GM19397 (cell line): Measurements from ENCODE around the gene HDAC10.

Experiments used
- ATAC-seq: cut with Tn5 transposase; IDR thresholded peaks from one replicate; pipeline ENCODE4 v1.9.1; 2021; ENCODE audit warnings: mild to moderate bottlenecking, moderate library complexity; ENCODE audit not compliant: unreplicated experiment

HDAC10 gene

DNA sequence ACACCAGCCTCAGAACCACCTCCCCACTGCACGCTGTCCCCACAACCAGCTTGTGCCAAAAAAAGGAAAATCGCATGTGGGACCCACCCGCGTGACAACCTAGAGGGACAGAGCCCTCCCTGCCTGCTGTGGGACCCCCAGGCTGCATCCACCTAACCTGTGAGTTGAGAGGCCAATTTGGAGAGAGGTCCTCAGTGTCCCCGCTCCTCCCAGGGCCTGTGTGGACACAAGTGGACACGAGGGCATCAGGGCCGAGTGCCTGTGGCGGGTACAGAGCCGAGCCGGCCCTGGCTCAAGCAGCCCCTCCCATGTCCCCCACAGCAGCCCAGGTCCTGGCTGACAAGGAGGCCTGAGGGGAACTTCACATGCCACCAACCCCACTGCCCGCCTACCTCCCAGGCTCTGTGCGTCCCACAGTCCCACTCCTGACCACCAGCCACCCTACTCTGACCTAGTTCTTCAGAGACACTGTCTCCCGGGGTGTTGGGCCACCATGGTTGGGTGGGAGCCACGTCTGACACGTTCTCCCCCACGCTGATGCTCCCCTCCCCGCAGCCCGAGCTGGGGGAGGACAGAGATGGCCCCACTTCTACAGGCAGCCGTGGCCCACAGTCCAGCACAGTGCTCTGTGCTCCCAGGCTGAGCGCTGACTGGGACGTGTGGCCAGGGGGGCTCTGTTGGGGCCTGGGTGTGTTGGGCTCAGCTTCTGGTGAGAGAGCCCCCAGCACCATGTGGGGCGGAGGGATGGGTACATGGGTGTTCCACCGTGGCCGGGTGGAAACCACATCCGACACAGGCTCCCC lies 31.1 kb downstream of the HDAC10 start:
- ATAC-seq: no peak

DNA sequence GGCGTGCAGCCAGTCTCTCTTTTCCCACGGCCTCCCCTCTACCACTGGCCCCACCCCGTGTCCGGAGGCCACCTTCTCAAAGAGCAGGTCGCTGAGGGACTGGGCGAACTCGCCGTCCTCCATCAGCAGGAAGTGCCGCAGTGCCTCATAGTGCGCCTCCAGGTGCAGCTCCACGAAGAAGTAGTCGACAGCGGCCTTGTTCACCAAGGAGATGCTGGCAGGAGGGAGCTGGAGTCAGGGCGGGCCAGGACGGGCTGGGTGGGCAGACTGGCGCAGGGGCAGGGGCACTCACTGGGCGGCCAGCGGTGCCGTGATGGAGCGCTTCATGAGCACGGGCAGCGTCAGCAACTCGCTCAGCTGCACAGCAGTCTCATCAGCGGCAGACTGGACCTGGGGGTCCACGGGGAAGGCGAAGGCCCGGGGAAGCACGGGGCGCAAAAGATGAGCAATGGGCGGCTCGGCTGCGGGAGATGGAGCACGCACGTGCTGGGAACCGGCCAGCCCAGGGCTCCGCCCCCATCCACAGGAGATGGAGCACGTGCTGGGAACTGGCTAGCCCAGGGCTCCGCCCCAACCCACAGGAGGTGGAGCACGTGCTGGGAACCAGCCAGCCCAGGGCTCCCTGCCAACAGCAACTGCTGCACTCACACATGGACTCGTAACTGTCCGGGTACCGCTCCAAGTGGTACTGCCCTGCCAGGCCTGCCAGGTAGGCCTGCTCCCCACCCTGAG lies 31.9 kb downstream of the HDAC10 start:
- ATAC-seq: no peak

DNA sequence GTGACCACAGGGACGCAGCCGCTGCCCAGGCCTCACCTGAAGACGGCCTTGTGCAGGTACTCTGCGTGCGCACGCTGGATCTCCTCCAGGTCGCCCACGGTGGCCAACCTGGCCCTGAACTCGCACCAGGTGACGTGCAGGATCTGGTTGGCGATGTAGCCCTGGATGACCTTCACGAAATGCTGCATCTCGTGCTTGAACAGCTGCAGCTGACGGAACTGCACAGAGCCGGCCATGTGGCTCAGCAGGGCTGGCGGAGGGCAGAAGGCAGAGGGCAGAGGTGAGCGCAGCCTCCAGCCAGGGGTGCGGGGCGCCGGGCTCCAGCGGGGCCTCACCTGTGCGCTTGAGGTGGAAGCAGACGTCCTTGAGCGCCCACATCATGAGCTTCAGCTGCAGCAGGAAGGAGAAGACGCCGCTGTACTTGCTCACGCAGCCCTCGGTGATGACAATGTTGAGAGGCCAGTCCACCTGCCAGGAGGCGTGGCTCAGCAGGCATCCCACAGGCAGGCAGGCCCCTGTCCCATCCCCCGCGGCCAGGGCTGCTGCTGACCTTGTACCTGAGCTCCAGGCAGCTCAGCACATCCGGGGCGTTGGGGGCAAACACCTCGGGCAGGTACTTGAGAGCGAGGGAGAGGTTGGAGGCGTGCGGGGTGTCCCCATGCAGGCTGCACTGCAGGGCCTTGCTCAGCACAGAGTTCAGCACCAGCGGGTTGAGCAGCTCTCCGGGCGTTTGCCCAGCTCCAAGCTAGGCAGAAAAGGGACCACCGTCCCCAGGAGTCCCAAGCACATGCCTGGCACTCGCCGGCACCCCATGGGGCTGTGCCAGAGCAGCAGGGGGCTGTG lies 32.7 kb downstream of the HDAC10 start:
- no peak for ATAC-seq

DNA sequence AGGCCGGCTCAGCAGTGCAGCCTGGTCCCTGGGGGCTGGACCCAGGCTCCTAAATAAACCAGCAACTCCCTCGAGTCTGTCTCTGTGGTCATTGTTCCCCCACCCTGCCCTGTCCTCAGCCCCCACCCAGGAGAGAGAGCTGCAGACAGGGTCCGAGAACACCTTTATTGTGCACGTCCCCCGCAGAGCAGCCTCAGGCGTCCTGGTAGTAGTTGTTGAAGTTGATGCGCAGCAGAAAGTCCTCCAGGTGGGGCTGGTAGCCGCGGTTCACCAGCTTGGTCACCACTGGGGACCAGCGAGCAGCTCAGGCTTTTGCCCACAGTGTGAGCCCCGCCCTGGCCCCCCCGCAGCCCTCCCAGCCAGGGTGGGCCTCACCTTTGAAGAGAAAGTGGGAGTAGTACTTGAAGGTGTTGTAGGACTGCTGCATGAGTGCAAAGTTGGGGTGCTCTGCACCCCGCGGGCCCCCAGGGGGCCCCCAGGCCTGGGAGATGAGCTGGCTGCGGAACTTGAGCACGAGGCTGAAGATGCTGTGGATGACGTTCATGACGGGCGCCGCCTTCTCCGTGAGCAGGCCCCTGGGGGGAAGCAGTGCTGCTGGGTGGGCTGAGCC lies 33.4 kb downstream of the HDAC10 start:
- ATAC-seq: no peak

DNA sequence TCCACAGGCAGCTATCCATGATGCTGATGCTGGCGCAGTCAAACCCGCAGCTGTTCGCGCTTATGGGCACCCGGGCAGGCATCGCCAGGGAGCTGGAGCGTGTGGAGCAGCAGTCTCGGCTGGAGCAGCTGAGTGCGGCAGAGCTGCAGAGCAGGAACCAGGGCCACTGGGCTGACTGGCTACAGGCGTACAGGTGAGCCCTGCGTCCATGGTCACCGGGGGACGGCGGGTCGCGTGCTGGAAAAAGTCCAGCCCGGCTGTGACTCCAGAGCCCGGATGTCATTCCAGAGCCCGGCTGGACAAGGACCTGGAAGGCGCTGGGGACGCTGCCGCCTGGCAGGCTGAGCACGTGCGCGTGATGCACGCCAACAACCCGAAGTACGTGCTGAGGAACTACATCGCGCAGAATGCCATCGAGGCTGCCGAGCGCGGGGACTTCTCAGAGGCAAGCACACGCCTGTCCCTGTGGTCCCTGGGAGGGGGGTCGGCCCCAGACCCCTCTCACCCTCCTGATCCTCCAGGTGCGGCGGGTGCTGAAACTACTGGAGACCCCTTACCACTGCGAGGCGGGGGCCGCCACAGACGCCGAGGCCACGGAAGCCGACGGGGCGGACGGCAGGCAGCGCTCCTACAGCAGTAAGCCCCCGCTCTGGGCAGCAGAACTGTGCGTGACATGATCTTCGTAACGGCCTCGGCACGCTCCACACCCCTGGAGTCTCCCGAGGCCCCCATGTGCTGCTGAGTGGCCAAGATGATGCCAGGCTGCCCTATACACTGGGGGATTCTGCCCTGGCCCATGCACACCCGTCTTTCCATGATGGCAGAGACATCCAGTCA lies 34.2 kb downstream of the HDAC10 start:
- ATAC-seq: no peak

DNA sequence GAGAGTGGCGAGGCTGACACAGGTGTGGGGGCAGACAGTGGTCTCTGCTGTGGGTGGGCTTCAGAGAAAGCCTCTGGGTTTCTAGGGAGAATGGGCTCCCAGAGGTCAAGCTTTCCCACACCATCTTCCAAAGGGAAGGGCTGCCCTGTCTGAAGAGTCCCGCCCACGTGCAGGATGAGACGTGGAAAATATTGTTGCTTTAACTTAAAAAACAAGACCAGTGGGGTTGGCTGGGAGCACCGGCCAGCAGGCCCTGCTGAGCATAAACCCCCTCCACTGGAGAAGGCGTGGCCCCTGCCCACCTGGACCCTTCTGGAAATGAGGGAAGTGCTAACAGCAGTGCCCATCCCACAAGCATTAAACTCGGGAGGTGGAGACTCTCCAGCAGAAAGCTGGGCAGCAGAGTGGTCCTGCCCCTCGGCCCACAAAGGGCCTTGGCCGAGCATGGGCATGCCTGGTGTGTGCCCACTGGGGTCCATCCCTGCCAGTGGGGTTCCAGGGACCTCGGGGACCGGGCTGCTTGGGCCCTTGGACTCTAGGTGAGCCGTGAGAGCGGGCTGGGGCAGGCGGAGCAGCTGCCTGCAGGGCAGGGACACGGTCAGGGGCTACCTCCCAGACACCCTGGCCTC lies 34.9 kb downstream of the HDAC10 start:
- ATAC-seq: no peak

DNA sequence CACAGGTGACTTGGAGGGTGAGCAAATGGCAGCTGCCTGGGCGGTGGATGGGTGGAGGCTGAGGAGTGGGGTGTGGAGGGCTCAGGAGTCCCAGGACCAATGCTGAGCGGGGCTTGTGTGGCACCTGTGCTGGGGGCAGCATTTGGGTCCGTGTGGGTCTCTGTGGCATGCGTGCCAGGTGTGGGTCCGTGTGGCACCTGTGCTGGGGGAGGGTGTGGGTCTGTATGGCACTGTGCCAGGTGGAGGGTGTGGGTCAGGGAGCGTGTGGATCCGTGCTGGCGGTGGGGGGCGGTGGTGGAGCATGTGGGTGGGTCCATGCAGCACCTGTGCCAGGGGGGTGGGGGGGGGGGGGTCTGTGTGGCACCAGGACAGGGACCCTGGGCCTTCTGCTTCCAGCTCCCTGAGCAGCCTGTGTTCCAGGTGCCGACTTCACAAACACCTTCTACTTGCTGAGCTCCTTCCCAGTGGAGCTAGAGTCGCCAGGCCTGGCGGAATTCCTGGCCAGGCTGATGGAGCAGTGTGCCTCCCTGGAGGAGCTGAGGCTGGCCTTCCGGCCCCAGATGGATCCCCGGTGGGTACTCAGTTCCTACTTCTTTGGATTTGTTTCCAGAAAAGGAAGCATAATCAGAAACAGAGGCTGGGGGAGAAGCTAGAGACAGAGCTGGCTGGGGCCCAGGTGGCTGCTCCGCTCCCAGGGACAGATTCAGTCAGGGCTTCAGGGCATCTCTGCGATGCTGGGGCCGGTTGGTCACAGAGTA lies 35.6 kb downstream of the HDAC10 start:
- ATAC-seq: no peak

DNA sequence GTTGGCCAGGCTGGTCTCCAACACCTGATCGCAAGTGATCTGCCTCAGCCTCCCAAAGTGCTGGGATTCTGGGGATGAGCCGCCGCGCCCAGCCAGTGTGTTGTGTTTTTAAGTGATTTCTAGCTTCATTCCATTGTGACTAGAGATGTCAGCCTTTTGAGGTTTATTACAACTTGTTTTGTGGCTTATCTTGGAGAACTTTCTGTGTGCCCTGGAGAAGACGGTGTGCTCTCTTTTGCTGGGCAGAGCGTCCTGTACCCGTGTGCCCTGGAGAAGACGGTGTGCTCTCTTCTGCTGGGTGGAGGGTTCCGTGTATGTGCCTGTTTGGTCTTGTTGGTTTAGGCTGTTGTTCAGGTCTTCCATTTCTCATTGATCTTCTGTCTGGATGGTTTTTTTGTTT lies 37.8 kb downstream of the HDAC10 start:
- ATAC-seq: no peak

DNA sequence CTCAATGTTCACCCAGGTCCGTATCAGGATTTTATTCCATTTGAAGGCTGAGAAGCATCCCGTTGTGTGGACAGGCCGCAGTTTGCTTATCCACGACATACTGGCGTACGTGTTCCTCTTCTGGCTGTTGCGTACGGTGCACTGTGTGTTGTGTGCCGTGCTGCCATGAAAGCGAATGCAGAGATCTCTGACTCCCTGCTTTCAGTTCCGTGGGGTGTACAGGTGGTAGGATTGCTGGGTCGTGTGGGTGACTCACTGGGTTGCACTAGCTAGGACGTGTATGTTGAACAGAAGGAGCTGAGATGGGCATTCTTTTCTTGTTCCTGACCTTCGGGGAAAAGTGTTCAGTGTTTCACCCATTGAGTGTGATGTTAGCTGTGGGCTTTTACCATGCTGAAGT lies 39.9 kb downstream of the HDAC10 start:
- ATAC-seq: no peak

DNA sequence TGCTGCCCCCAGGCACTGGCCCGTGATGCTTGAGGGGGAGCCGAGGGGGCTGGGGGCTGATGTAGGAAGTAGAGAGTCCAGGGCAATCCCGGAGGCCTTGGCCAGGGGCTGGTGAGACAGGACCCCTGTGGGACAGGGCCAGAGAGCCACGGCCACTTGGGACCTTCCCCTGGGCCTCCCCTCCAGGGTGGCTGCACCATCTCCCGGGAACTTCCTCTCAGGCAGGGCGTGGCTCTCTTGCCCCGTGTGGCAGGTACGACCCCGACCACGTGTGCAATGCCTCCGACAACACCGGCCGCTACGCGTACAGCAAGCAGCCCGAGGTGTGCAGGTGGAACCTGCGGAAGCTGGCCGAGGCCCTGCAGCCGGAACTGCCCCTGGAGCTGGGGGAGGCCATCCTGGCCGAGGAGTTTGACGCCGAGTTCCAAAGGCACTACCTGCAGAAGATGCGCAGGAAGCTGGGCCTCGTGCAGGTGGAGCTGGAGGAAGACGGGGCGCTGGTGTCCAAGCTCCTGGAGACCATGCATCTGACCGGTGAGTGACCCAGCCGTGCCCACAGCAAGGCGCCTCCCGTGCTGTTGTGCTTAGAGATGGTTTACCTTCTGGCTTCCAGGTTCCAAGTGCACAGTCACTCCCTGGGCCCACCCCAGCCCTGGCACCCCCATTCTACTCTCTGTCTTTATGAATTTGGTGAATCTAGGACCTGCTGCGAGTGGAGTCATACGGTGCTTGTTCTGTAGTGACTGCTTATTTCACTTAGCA lies 40.5 kb downstream of the HDAC10 start:
- ATAC-seq: no peak

DNA sequence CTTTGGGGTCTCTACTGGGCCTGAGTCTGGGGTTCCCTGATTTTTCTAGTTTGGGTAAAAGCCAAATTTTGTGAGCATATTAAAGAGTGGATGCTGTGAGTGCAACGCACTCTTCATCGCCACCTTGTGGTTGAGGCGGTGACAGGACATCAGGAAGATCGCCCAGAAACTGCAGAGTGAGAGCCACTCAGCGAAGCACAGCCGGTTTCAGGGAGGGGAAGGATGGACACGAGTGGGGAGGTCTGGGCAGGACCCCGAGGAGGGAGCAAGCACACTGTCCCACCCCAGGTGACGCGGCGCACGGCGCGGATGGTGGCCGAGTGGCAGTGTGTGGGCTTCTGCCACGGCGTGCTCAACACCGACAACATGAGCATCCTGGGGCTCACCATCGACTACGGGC lies 41.2 kb downstream of the HDAC10 start:
- no peak for ATAC-seq

DNA sequence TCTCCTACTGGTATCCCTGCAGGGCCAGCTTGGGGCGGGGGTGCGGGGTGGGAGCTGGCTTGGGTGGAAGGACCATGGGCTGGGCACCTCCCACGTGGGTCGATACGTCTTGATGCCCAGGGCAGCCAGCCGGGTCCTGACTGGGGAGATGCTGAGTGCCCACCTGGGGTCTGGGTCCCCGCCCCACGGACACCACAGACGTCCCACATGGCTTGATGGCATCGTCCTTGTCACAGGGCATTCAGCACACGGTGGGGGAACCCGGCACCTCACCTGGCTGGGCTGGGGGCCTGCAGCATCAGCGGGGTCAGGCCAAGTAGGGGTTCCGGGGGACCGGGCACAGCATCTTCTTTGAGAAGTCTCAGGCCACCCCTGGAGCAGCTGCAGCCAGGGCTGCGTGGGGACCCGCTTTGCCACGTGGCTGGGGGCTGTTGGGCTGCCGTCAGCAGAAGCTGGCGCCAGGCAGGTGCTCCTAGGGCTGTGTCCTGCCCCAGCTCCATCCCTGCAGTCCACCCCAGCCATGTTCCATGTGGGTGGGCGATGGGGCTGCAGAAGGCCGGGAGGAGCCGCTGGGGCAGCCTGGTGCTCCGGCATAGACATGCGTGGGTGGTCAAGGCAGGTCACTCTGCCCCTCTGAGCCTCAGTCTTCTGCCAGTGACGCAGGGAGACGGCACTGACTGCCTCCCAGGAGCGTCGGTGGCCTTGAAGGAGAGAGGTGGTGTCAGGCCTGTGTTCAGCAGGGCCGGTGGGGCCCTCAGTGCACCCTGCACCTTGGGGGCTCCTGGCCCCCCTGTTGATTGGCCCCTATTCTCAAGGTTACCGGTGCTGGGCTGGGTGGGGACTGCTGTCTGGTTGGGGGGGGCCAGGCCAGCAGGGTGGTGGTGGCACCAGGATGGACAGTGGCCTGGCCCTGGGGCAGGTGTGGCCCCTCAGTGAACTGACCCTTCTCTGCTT lies 41.8 kb downstream of the HDAC10 start:
- no peak for ATAC-seq

DNA sequence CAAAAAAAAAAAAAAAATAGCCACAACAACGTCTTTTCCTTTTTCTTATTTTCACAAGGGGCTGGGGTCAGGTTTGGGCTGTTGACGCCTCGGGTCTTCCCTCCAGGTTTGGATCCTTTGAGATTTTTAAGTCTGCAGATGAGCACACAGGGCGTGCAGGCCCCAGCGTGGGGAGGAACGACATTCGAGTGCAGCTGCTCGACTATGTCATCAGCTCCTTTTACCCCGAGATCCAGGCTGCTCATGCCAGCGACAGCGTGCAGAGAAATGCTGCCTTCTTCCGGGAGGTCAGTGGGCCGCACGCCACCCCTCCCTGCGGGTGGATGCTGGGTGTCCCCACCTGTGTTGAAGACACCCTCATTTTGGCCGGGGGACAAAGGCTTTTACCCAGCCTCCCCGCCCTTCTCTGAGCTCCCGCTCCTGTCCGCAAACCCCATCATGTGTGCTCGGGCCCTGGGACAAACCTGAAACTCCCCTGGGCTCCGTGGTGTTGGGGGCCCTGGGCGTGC lies 42.6 kb downstream of the HDAC10 start:
- no peak for ATAC-seq

DNA sequence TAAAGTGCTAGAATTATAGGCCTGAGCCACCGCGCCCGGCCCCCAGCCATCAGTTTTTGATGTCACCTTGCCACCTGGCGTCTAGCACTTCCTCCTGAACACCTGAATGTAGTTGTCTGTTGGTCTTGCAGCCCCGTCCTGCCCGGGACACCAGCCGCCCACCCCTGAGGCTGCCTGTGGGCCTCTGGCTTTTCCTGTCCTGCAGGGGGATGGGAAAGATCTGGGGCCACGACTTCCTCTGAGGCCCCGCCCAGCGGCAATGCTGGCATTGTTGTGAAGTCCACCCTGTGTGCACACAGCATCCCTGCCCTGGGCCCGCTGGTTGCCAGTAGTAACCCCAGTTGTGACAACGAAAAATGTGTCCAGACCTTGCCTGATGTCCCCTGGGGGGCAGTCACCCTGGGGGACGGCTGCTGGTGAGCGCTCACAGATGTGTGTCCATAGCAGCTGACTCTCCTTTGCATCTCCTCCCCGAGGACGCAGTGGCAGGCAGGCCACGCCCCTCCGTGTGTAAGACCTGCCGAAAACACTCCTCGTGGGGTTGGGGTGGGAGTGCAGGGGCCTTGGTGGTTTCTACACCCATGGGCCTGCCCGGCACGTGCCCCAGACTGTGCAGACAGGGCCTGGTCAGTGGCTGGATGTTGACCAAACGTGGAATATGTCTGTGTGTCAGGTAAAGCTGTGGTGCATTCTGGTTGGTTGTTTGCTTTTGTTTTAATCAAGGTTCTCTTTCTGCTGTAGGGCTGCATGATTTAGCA lies 43.5 kb downstream of the HDAC10 start:
- no peak for ATAC-seq

DNA sequence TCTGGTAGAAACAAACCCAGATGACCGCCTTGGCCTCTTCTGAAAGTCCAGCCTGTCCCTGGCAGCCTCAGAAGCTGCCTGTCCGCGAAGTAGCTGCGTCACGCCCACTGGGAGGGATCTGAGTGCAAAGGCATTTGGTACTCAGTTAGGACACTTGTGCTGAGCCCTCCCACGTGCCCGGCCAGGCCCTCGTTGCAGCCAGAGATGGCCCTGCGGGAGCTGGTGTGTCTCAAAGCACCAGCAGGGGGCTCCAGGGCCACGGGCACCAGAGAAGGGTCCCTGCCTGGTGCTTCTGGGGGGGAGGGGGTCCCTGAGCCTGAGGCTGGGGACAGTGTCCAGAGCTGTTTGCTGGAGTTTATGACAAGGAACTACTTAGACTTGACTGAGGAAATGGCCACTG lies 44.5 kb downstream of the HDAC10 start:
- no peak for ATAC-seq
